Mononuclear cell (primary cell): ENCODE data around the gene RUVBL2. TPM values are rescaled to one million over a fixed set of nuclear protein-coding genes. Genes with fewer than 3 reads are reported as not detected.

Source experiments
- H3K27me3 ChIP-seq: 2 replicates; pipeline ENCODE4 v1.6.0; 2011; ENCODE audit warnings: low read length, control low read depth; ENCODE audit not compliant: insufficient read depth
- H3K4me1 ChIP-seq: 2 replicates; pipeline ENCODE4 v1.5.1; 2011; ENCODE audit warnings: mild to moderate bottlenecking, low read length, control low read depth; ENCODE audit not compliant: insufficient read depth
- H3K4me3 ChIP-seq: 2 replicates; pipeline ENCODE4 v1.5.1; 2011; ENCODE audit warnings: mild to moderate bottlenecking, low read length, moderate library complexity
- H3K9me3 ChIP-seq: 2 replicates; pipeline ENCODE4 v1.5.1; 2011; ENCODE audit warnings: low read depth, mild to moderate bottlenecking, control low read depth, low read length
- total RNA-seq: library from RNA; depleted of rRNA; stranded (reverse); fragments of >200 nt; gene quantifications from one replicate; pipeline ENCODE4 v1.2.3, GENCODE V29; 2012

RUVBL2 gene
- 19.9 TPM for total RNA-seq

- Histone ChIP-seq H3K27me3 (no peaks in the 10 kb centered on the region), H3K4me1 (peaks cover 32% of the 10 kb centered on the region), H3K9me3 (no peaks in the 10 kb centered on the region), H3K4me3 (peak within 1 kb of the TSS; percentile 90)
These were observed at the start of gene RUVBL2, which contains the start of gene GYS1 for GRCh38 chr19:48993175-48994034. Gene RUVBL2, plus strand, starts transcription at chr19:48993887. Its CDS starts 25 bp downstream, at chr19:48993912. Gene GYS1, minus strand, starts transcription at chr19:48993309. Its CDS starts 197 bp downstream, at chr19:48993112.

- H3K4me3 ChIP-seq, result no peak overlapping the region
- no peaks in the 10 kb centered on the region for H3K9me3 ChIP-seq
- H3K4me1 ChIP-seq, result no peaks in the 10 kb centered on the region
- no peaks in the 10 kb centered on the region for H3K27me3 ChIP-seq
These were observed 48.3 kb upstream of the RUVBL2 start for GRCh38 chr19:48945415-48945814.

- Histone ChIP-seq H3K9me3 (no peaks in the 10 kb centered on the region), H3K4me1 (no peaks in the 10 kb centered on the region), H3K4me3 (no peak overlapping the region), H3K27me3 (no peaks in the 10 kb centered on the region)
These were observed 47.9 kb upstream of the RUVBL2 start for GRCh38 chr19:48945817-48946216.

GRCh38 chr19:48946463-48947257 lies 47.0 kb upstream of the RUVBL2 start:
- Histone ChIP-seq H3K27me3 (no peaks in the 10 kb centered on the region), H3K4me1 (no peaks in the 10 kb centered on the region), H3K4me3 (no peak overlapping the region), H3K9me3 (no peaks in the 10 kb centered on the region)

GRCh38 chr19:48947258-48947542 lies 46.5 kb upstream of the RUVBL2 start:
- Histone ChIP-seq H3K4me1 (no peaks in the 10 kb centered on the region), H3K9me3 (no peaks in the 10 kb centered on the region), H3K27me3 (no peaks in the 10 kb centered on the region), H3K4me3 (no peak overlapping the region)

- H3K4me3 ChIP-seq, result no peak overlapping the region
- H3K9me3 ChIP-seq, result no peaks in the 10 kb centered on the region
- H3K27me3 ChIP-seq, result no peaks in the 10 kb centered on the region
- H3K4me1 ChIP-seq, result peaks cover 7% of the 10 kb centered on the region
These were observed 43.5 kb upstream of the RUVBL2 start for GRCh38 chr19:48950159-48950558.

GRCh38 chr19:48950830-48951519 lies 42.7 kb upstream of the RUVBL2 start:
- Histone ChIP-seq H3K4me3 (no peak overlapping the region), H3K27me3 (no peaks in the 10 kb centered on the region), H3K4me1 (peaks cover 16% of the 10 kb centered on the region), H3K9me3 (no peaks in the 10 kb centered on the region)

- Histone ChIP-seq H3K4me1 (peaks cover 23% of the 10 kb centered on the region), H3K4me3 (no peak overlapping the region), H3K9me3 (no peaks in the 10 kb centered on the region)
These were observed 40.5 kb upstream of the RUVBL2 start for GRCh38 chr19:48953141-48953540.

GRCh38 chr19:48953990-48954594 lies 39.6 kb upstream of the RUVBL2 start:
- Histone ChIP-seq H3K4me1 (peaks cover 32% of the 10 kb centered on the region), H3K27me3 (no peaks in the 10 kb centered on the region), H3K9me3 (no peaks in the 10 kb centered on the region), H3K4me3 (peak overlapping the region; percentile 96)

More at GRCh38 chr19:48953141-48953540, 40.5 kb upstream of the RUVBL2 start:
- H3K27me3 ChIP-seq, result no peaks in the 10 kb centered on the region

- Histone ChIP-seq H3K27me3 (no peaks in the 10 kb centered on the region), H3K4me3 (peak within 1 kb of the TSS; percentile 96), H3K4me1 (peaks cover 38% of the 10 kb centered on the region), H3K9me3 (no peaks in the 10 kb centered on the region)
These were observed 38.9 kb upstream of the RUVBL2 start, which contains the start of gene BAX for GRCh38 chr19:48954595-48955307. Gene BAX, plus strand, starts transcription at chr19:48954875. Its CDS starts 54 bp downstream, at chr19:48954929.

GRCh38 chr19:48955308-48955958 lies 38.3 kb upstream of the RUVBL2 start:
- Histone ChIP-seq H3K4me3 (peak overlapping the region; percentile 96), H3K4me1 (peaks cover 45% of the 10 kb centered on the region), H3K27me3 (no peaks in the 10 kb centered on the region), H3K9me3 (no peaks in the 10 kb centered on the region)

- H3K9me3 ChIP-seq, result no peaks in the 10 kb centered on the region
- no peaks in the 10 kb centered on the region for H3K27me3 ChIP-seq
- no peak overlapping the region for H3K4me3 ChIP-seq
- peaks cover 68% of the 10 kb centered on the region for H3K4me1 ChIP-seq
These were observed 35.7 kb upstream of the RUVBL2 start for GRCh38 chr19:48958006-48958405.

GRCh38 chr19:48959341-48960239 lies 34.1 kb upstream of the RUVBL2 start:
- Histone ChIP-seq H3K4me3 (no peak overlapping the region), H3K27me3 (no peaks in the 10 kb centered on the region), H3K9me3 (no peaks in the 10 kb centered on the region), H3K4me1 (peaks cover 79% of the 10 kb centered on the region)
